HepG2 (cell line): ENCODE data around the gene RPL23. TPM values are rescaled to one million over a fixed set of nuclear protein-coding genes. Genes with fewer than 3 reads are reported as not detected.
A peak's percentile ranks its signal among the peaks of the same experiment; 100 is the strongest.

Source experiments
- ATAC-seq: fragments of 200-7000 bp; cut with Tn5 transposase; 3 replicates; pipeline ENCODE4 v1.9.1; 2020; ENCODE audit warnings: mild to moderate bottlenecking, moderate library complexity
- BruUV-seq: library from RNA; stranded (reverse); fragments of 400-500 nt; replicated peaks from 2 replicates; lab custom pipeline; 2021; lab: Mats Ljungman, UMichigan
- CTCF ChIA-PET: fragments of 300-600 bp; formaldehyde crosslinking; extraction: SDS; loops from one replicate; lab custom pipeline; 2021; ENCODE audit warnings: low total read pairs, inconsistent platforms, low intra/inter-chr PET ratio; lab: Yijun Ruan, JAX
- POLR2A ChIA-PET: fragments of 350-600 bp; sonication (Branson Sonifier 250); formaldehyde crosslinking; loops from one replicate; lab custom pipeline; 2020; ENCODE audit warnings: antibody characterized with exemption, inconsistent platforms; lab: Yijun Ruan, JAX
- DNase-seq: peaks from one replicate; pipeline ENCODE4 v3.0.0-alpha.2; 2015; ENCODE audit warnings: low spot score
- FAIRE-seq: peaks from 3 replicates; lab custom pipeline; 2011; peaks lifted over from hg19 to GRCh38; lab: Jason Lieb, UNC
- H2AFZ ChIP-seq: one replicate; pipeline ENCODE4 v1.6.1; 2011; ENCODE audit warnings: low read length, inconsistent platforms
- H3K27ac ChIP-seq: fragments of 300-600 bp; 3 replicates; pipeline ENCODE4 v1.8.0; 2011; ENCODE audit warnings: mixed run types, mild to moderate bottlenecking, mixed read lengths, low read length, inconsistent platforms; ENCODE audit not compliant: insufficient read depth; ENCODE audit errors: extremely low read length
- H3K27me3 ChIP-seq, 2 experiments: fragments of 200-600 bp in 1 of 2; 2 replicates in 1 of 2; 3 replicates in 1 of 2; pipeline versions ENCODE4 v1.6.0 to v1.8.0; 2011; ENCODE audit warnings: low read length in 2 of 2, mild to moderate bottlenecking in 2 of 2, moderate library complexity in 2 of 2, inconsistent platforms in 1 of 2; ENCODE audit not compliant: insufficient read depth in 2 of 2, control insufficient read depth in 1 of 2
- H3K36me3 ChIP-seq, 2 experiments: fragments of 200-600 bp in 1 of 2; replicated peaks in 1 of 2; 2 replicates in 1 of 2; 3 replicates in 1 of 2; pipeline versions ENCODE4 v1.5.1 to v1.8.0; 2011; ENCODE audit warnings: low read length in 2 of 2, inconsistent platforms in 1 of 2; ENCODE audit not compliant: insufficient read depth in 2 of 2, control insufficient read depth in 1 of 2
- H3K4me1 ChIP-seq: 2 replicates; pipeline ENCODE4 v1.5.1; 2012; ENCODE audit warnings: low read length, inconsistent platforms; ENCODE audit not compliant: insufficient read depth
- H3K4me2 ChIP-seq: 2 replicates; pipeline ENCODE4 v1.6.0; 2011; ENCODE audit warnings: low read depth, low read length, inconsistent platforms
- H3K4me3 ChIP-seq, 3 experiments: fragments of 200-600 bp in 1 of 3; sonication (generic), shearing (Covaris generic) in 1 of 3; replicated peaks in 1 of 3; 2 replicates each; pipeline ENCODE4 v1.5.1; 2011 to 2016; ENCODE audit warnings: low read length in 3 of 3, inconsistent platforms in 2 of 3, low read depth in 2 of 3, mild to moderate bottlenecking in 2 of 3, control low read depth in 1 of 3, mixed read lengths in 1 of 3; ENCODE audit not compliant: insufficient read depth in 1 of 3
- H3K79me2 ChIP-seq: one replicate; pipeline ENCODE4 v1.6.1; 2011; ENCODE audit warnings: low read length, inconsistent platforms; ENCODE audit not compliant: insufficient read depth
- H3K9ac ChIP-seq: 2 replicates; pipeline ENCODE4 v1.6.0; 2011; ENCODE audit warnings: mild to moderate bottlenecking, low read depth, low read length, inconsistent platforms; ENCODE audit not compliant: insufficient read depth
- H3K9me3 ChIP-seq: 2 replicates; pipeline ENCODE4 v1.5.1; 2012; ENCODE audit warnings: mild to moderate bottlenecking, low read length
- H4K20me1 ChIP-seq: 2 replicates; pipeline ENCODE4 v1.6.0; 2011; ENCODE audit warnings: inconsistent platforms, mild to moderate bottlenecking, low read length, moderate library complexity; ENCODE audit not compliant: insufficient read depth
- CEBPZ ChIP-seq: IDR thresholded peaks from 2 replicates; pipeline ENCODE4 v1.6.1; 2012; ENCODE audit warnings: low read length, improper control_type of control experiment
- KDM5A ChIP-seq: fragments of 200-600 bp; sonication (generic); IDR thresholded peaks from 2 replicates; pipeline ENCODE4 v1.7.0; 2018; ENCODE audit warnings: antibody characterized with exemption, mild to moderate bottlenecking, low read length, borderline replicate concordance
- LCORL ChIP-seq, 2 experiments: fragments of 450-650 bp in 1 of 2; sonication (generic) in 1 of 2; formaldehyde crosslinking in 1 of 2; IDR thresholded peaks; 2 replicates each; pipeline versions ENCODE4 v1.5.0 to v1.6.1; 2017 to 2020; ENCODE audit warnings: antibody characterized with exemption in 1 of 2, missing genetic modification reagents in 1 of 2
- ZFP37 ChIP-seq: sonication (generic); formaldehyde crosslinking; IDR thresholded peaks from 2 replicates; pipeline ENCODE4 v1.4.0; 2020; ENCODE audit warnings: missing genetic modification reagents, borderline replicate concordance
- ZFP62 ChIP-seq: sonication (generic); formaldehyde crosslinking; IDR thresholded peaks from 2 replicates; pipeline ENCODE4 v1.4.0; 2020; ENCODE audit warnings: missing genetic modification reagents
- ZNF337 ChIP-seq: sonication (generic); formaldehyde crosslinking; IDR thresholded peaks from 2 replicates; pipeline ENCODE4 v1.5.1; 2020; ENCODE audit warnings: missing genetic modification reagents, low read depth, mild to moderate bottlenecking, borderline replicate concordance
- ZNF530 ChIP-seq: sonication (generic); formaldehyde crosslinking; IDR thresholded peaks from 2 replicates; pipeline ENCODE4 v1.5.0; 2020; ENCODE audit warnings: low read depth, mild to moderate bottlenecking, missing genetic modification reagents
- ZNF574 ChIP-seq: sonication (generic); formaldehyde crosslinking; IDR thresholded peaks from 2 replicates; pipeline ENCODE4 v1.4.0; 2020; ENCODE audit warnings: missing genetic modification reagents
- WGBS: methylation state at CpG from one replicate; pipeline ENCODE4 v1.1.6; 2017; ENCODE audit warnings: low lambda C conversion rate; 5-methylcytosine and 5-hydroxymethylcytosine counted together
- in situ Hi-C: cut with HindIII; loops from 2 replicates; pipeline ENCODE4 v1.10.0; 2017; ENCODE audit warnings: low pct_unique_long_range_greater_than_20kb; ENCODE audit not compliant: extremely low pct_ligation_motif_present
- intact Hi-C: fragments of 100-400 bp; cut with micrococcal nuclease; formaldehyde crosslinking; loops from one replicate; pipeline ENCODE4 v1.10.0; 2022; ENCODE audit not compliant: unreplicated experiment
- polyA plus RNA-seq, 8 experiments: library from polyadenylated mRNA; depleted of rRNA in 3 of 8; stranded (reverse) in 7 of 8; unstranded in 1 of 8; fragments of >200 nt; fragmentation: Illumina TruSeq in 4 of 8; extraction: Trizol in 4 of 8; gene quantifications; 2 replicates each; pipeline versions ENCODE4 v1.2.1 to v1.2.3, GENCODE V29; 2011 to 2016; ENCODE audit warnings: low read depth in 4 of 8, missing spikeins in 1 of 8, mixed read lengths in 1 of 8; ENCODE audit not compliant: insufficient read depth in 1 of 8
- total RNA-seq, 5 experiments: library from RNA; depleted of rRNA; stranded (reverse); fragments of >200 nt; fragmentation: Illumina TruSeq; extraction: Trizol; gene quantifications; 2 replicates each; pipeline ENCODE4 v1.2.3, GENCODE V29; 2016; ENCODE audit warnings: low read depth in 1 of 5

RPL23 gene
- total and polyA plus RNA-seq, 2 of the 13 experiments (the other 11 are each of a cell fraction or from before 2014, with no cell fraction given): 2,790 to 4,860 TPM

GRCh38 chr17:38882870-38883269 lies 29.3 kb upstream of the RPL23 start (continued):
- TF ChIP-seq CEBPZ: no peak
- no peak for TF ChIP-seq ZFP37 (CRISPR knock-in tag)
- no peak for TF ChIP-seq ZFP62
- TF ChIP-seq ZNF337 (CRISPR knock-in tag): no peak

GRCh38 chr17:38881600-38882191 lies 28.2 kb upstream of the RPL23 start:
- ATAC-seq: no peak
- Histone ChIP-seq H3K9me3 (no peaks in the 10 kb centered on the region), H3K9ac (no peak overlapping the region), H4K20me1 (peaks cover 65% of the 10 kb centered on the region), H3K79me2 (peaks cover 73% of the 10 kb centered on the region), H3K36me3 (peaks cover 60 to 79% of the 10 kb centered on the region in 2 experiments), H2AFZ (no peak overlapping the region), H3K27me3 (no peaks in the 10 kb centered on the region), H3K4me2 (no peak overlapping the region), H3K4me3 (no peak overlapping the region), H3K27ac (no peak overlapping the region), H3K4me1 (peaks cover 78% of the 10 kb centered on the region)
- 88% methylated on average over 6 of the region's 8 CpGs for WGBS
- intact Hi-C loops: no loop called here
- POLR2A ChIA-PET: interaction anchor here (1.1 to 3.8 kb wide), 4 partner anchors 9 to 28 kb away, joined by 3 to 24 read pairs (median 4); partner anchors contain the start of genes LASP1 and RPL23
- BruUV-seq: no TSS peak
- no peak for DNase-seq
- CTCF ChIA-PET: no interaction called here
- FAIRE-seq: no peak
- TF ChIP-seq ZNF574 (CRISPR knock-in tag) (0 out of 2 replicates have a peak, but pooled peaks have one; percentile 22), KDM5A (no peak), ZNF530 (no peak), LCORL (IDR thresholded peaks at IDR 0.05) (peak; percentile 93), LCORL (CRISPR knock-in tag; IDR thresholded peaks at IDR 0.05) (no peak)
- in situ Hi-C loops: no loop called here
